ENCODE data around the gene PBX1.

Gene PBX1

GRCh38 chr1:164704954-164705353, 146.0 kb downstream of the PBX1 start:
- DNase-seq, result no peak

- no peak for DNase-seq
Measured at GRCh38 chr1:164706606-164706987, 147.6 kb downstream of the PBX1 start.

- no peak for DNase-seq
Measured at GRCh38 chr1:164707868-164708331, 148.9 kb downstream of the PBX1 start.

- DNase-seq, result no peak
Measured at GRCh38 chr1:164708596-164708995, 149.6 kb downstream of the PBX1 start.

- DNase-seq, result no peak
Measured at GRCh38 chr1:164709126-164709525, 150.1 kb downstream of the PBX1 start.

- DNase-seq, result no peak
Measured at GRCh38 chr1:164709541-164710278, 150.7 kb downstream of the PBX1 start.

- no peak for DNase-seq
Measured at GRCh38 chr1:164712131-164713036, 153.4 kb downstream of the PBX1 start.

- no peak for DNase-seq
Measured at GRCh38 chr1:164713456-164714207, 154.6 kb downstream of the PBX1 start.

GRCh38 chr1:164716992-164717703, 158.2 kb downstream of the PBX1 start:
- DNase-seq, result no peak

- no peak for DNase-seq
Measured at GRCh38 chr1:164718821-164719220, 159.8 kb downstream of the PBX1 start.

GRCh38 chr1:164719676-164720439, 160.9 kb downstream of the PBX1 start:
- no peak for DNase-seq

GRCh38 chr1:164720440-164721227, 161.7 kb downstream of the PBX1 start:
- no peak for DNase-seq

- DNase-seq, result no peak
Measured at GRCh38 chr1:164721228-164721496, 162.2 kb downstream of the PBX1 start.

- no peak for DNase-seq
Measured at GRCh38 chr1:164723296-164723798, 164.4 kb downstream of the PBX1 start.

GRCh38 chr1:164725401-164725800, 166.4 kb downstream of the PBX1 start:
- DNase-seq, result no peak

- DNase-seq, result no peak
Measured at GRCh38 chr1:164726235-164726634, 167.3 kb downstream of the PBX1 start.

GRCh38 chr1:164728719-164729118, 169.7 kb downstream of the PBX1 start:
- DNase-seq, result no peak

- DNase-seq, result no peak
Measured at GRCh38 chr1:164731161-164731876, 172.3 kb downstream of the PBX1 start.

GRCh38 chr1:164733070-164733469, 174.1 kb downstream of the PBX1 start:
- no peak for DNase-seq

- no peak for DNase-seq
Measured at GRCh38 chr1:164733734-164734133, 174.8 kb downstream of the PBX1 start.
